Activated CD8-positive, alpha-beta T cell treated with anti-CD3 and anti-CD28 coated beads for 36 hours (primary cell): ENCODE data around the gene SORCS3. TPM values are rescaled to one million over a fixed set of nuclear protein-coding genes. Genes with fewer than 3 reads are reported as not detected.

Experiments used
- ATAC-seq: fragments of 200-7000 bp; cut with Tn5 transposase; one replicate; pipeline ENCODE4 v1.10.0; 2021; ENCODE audit warnings: mild to moderate bottlenecking, moderate library complexity
- CTCF ChIA-PET: fragments of 350-600 bp; sonication (Branson Sonifier 250); formaldehyde crosslinking; loops from one replicate; lab custom pipeline; 2021; ENCODE audit warnings: antibody characterized with exemption; lab: Charles Lee
- POLR2A ChIA-PET: fragments of 350-600 bp; sonication (Branson Sonifier 250); formaldehyde crosslinking; loops from one replicate; lab custom pipeline; 2021; ENCODE audit warnings: antibody characterized with exemption; lab: Charles Lee
- DNase-seq: peaks from one replicate; pipeline ENCODE4 v3.0.0-alpha.2; 2020
- H3K27ac Mint-ChIP-seq: one replicate; pipeline ENCODE4 v1.8.0; 2021; ENCODE audit warnings: mild to moderate bottlenecking, mixed read lengths
- H3K27me3 Mint-ChIP-seq: one replicate; pipeline ENCODE4 v1.8.0; 2021; ENCODE audit warnings: mixed read lengths
- H3K36me3 Mint-ChIP-seq: one replicate; pipeline ENCODE4 v1.8.0; 2021; ENCODE audit warnings: low read depth, mixed read lengths
- H3K4me1 Mint-ChIP-seq: one replicate; pipeline ENCODE4 v1.8.0; 2021; ENCODE audit warnings: low read depth, mixed read lengths
- H3K4me3 Mint-ChIP-seq: one replicate; pipeline ENCODE4 v1.8.0; 2021; ENCODE audit warnings: mild to moderate bottlenecking, moderate library complexity, mixed read lengths
- H3K9me3 Mint-ChIP-seq: one replicate; pipeline ENCODE4 v1.8.0; 2021; ENCODE audit warnings: mixed read lengths
- CTCF ChIP-seq: fragments of 200-600 bp; IDR thresholded peaks from one replicate; pipeline ENCODE4 v1.8.0; 2022; ENCODE audit warnings: antibody characterized with exemption, mild to moderate bottlenecking
- intact Hi-C: fragments of 100-400 bp; cut with micrococcal nuclease; formaldehyde crosslinking; loops from one replicate; pipeline ENCODE4 v1.10.0; 2022
- total RNA-seq, 2 experiments: library from RNA; stranded (reverse); gene quantifications; one replicate each; pipeline ENCODE4 v1.2.3, GENCODE V29; 2021

The SORCS3 gene
- total RNA-seq, 2 experiments from 2014 or later, result not detected

GRCh38 chr10:104688251-104689042, 47.4 kb downstream of the SORCS3 start:
- CTCF ChIA-PET, result no interaction called here
- TF ChIP-seq CTCF, result no peak
- Mint-ChIP-seq H3K27me3 (peaks cover 17% of the 10 kb centered on the region), H3K4me1 (no peaks in the 10 kb centered on the region), H3K36me3 (no peaks in the 10 kb centered on the region), H3K27ac (no peak overlapping the region), H3K4me3 (no peak overlapping the region), H3K9me3 (no peaks in the 10 kb centered on the region)
- no peak for DNase-seq
- intact Hi-C loops, result no loop called here
- POLR2A ChIA-PET, result no interaction called here
- no peak for ATAC-seq

- DNase-seq (no peak), ATAC-seq (no peak)
- intact Hi-C loops, result no loop called here
- Mint-ChIP-seq H3K36me3 (no peaks in the 10 kb centered on the region), H3K9me3 (no peaks in the 10 kb centered on the region), H3K4me3 (no peak overlapping the region), H3K27me3 (peaks cover 17% of the 10 kb centered on the region), H3K4me1 (no peaks in the 10 kb centered on the region), H3K27ac (no peak overlapping the region)
- no peak for TF ChIP-seq CTCF
- CTCF ChIA-PET, result no interaction called here
- POLR2A ChIA-PET, result no interaction called here
These were observed 48.0 kb downstream of the SORCS3 start for GRCh38 chr10:104689105-104689504.

- intact Hi-C loops, result no loop called here
- no peak overlapping the region for H3K27ac Mint-ChIP-seq
- ATAC-seq (no peak), DNase-seq (no peak)
- H3K27me3 Mint-ChIP-seq, result peaks cover 17% of the 10 kb centered on the region
- H3K4me1 Mint-ChIP-seq, result no peaks in the 10 kb centered on the region
- TF ChIP-seq CTCF, result no peak
- ChIA-PET POLR2A (no interaction called here), CTCF (no interaction called here)
- H3K36me3 Mint-ChIP-seq, result no peaks in the 10 kb centered on the region
- H3K9me3 Mint-ChIP-seq, result no peaks in the 10 kb centered on the region
- H3K4me3 Mint-ChIP-seq, result no peak overlapping the region
These were observed 48.5 kb downstream of the SORCS3 start for GRCh38 chr10:104689547-104689946.

- Mint-ChIP-seq H3K27me3 (peaks cover 17% of the 10 kb centered on the region), H3K9me3 (no peaks in the 10 kb centered on the region), H3K4me1 (no peaks in the 10 kb centered on the region), H3K27ac (no peak overlapping the region), H3K4me3 (no peak overlapping the region), H3K36me3 (no peaks in the 10 kb centered on the region)
- ChIA-PET CTCF (no interaction called here), POLR2A (no interaction called here)
- intact Hi-C loops, result no loop called here
- DNase-seq, result no peak
- ATAC-seq, result no peak
- TF ChIP-seq CTCF, result no peak
These were observed 49.0 kb downstream of the SORCS3 start for GRCh38 chr10:104690101-104690500.

- TF ChIP-seq CTCF, result no peak
- ChIA-PET CTCF (no interaction called here), POLR2A (no interaction called here)
- intact Hi-C loops, result no loop called here
- DNase-seq (no peak), ATAC-seq (no peak)
- no peak overlapping the region for H3K27ac Mint-ChIP-seq
- peaks cover 17% of the 10 kb centered on the region for H3K27me3 Mint-ChIP-seq
- H3K36me3 Mint-ChIP-seq, result no peaks in the 10 kb centered on the region
- no peak overlapping the region for H3K4me3 Mint-ChIP-seq
- H3K4me1 Mint-ChIP-seq, result no peaks in the 10 kb centered on the region
- no peaks in the 10 kb centered on the region for H3K9me3 Mint-ChIP-seq
These were observed 49.9 kb downstream of the SORCS3 start for GRCh38 chr10:104690959-104691358.
